Suprapubic skin (tissue), 4 donors: ENCODE data around the gene RNASE4. TPM values are rescaled to one million over a fixed set of nuclear protein-coding genes. Genes with fewer than 3 reads are reported as not detected.
"Not testable (repeated sequence)": the region's sequence is repeated elsewhere in the genome, so short reads cannot be mapped to it uniquely, and the experiment has no call there.

ENCODE experiments used
- DNase-seq, 2 donors: peaks; one replicate each; pipeline ENCODE4 v3.0.0-alpha.2; 2019; ENCODE audit warnings: low spot score in 2 of 2
- H3K27ac ChIP-seq: fragments of 200-600 bp; sonication (generic); one replicate; pipeline ENCODE4 v1.5.1; 2019
- H3K27me3 ChIP-seq: fragments of 200-600 bp; sonication (generic); one replicate; pipeline ENCODE4 v1.5.1; 2019
- H3K36me3 ChIP-seq: fragments of 200-600 bp; sonication (generic); one replicate; pipeline ENCODE4 v1.5.1; 2019
- H3K4me1 ChIP-seq: fragments of 200-600 bp; sonication (generic); one replicate; pipeline ENCODE4 v1.5.1; 2019
- H3K4me3 ChIP-seq: fragments of 200-600 bp; sonication (generic); one replicate; pipeline ENCODE4 v1.5.1; 2019; ENCODE audit warnings: mild to moderate bottlenecking
- H3K9me3 ChIP-seq: fragments of 200-600 bp; sonication (generic); one replicate; pipeline ENCODE4 v1.5.1; 2019
- EP300 ChIP-seq: sonication (generic); formaldehyde crosslinking; IDR thresholded peaks from one replicate; pipeline ENCODE4 v1.6.1; 2017; ENCODE audit warnings: antibody characterized with exemption
- POLR2A ChIP-seq, 2 donors: fragments of 450-650 bp; IDR thresholded peaks; one replicate each; pipeline ENCODE4 v1.6.1; 2017; ENCODE audit warnings: antibody characterized with exemption in 2 of 2, mild to moderate bottlenecking in 2 of 2, moderate library complexity in 2 of 2
- POLR2AphosphoS5 ChIP-seq, 3 donors: sonication (generic); formaldehyde crosslinking; IDR thresholded peaks; one replicate each; pipeline ENCODE4 v1.6.1; 2017; ENCODE audit warnings: antibody characterized with exemption in 3 of 3
- WGBS: methylation state at CpG from one replicate; pipeline ENCODE4 v1.1.5; 2018; 5-methylcytosine and 5-hydroxymethylcytosine counted together
- total RNA-seq, 4 donors: library from RNA; depleted of rRNA; stranded (reverse); fragments of >200 nt; gene quantifications; one replicate each; pipeline ENCODE4 v1.1.0, GENCODE V29; 2016
- TF ChIP-seq, protein P1 (sequence below), 2 donors: fragments of 200-600 bp in 1 of 2; fragments of 450-650 bp in 1 of 2; sonication (generic) in 1 of 2; IDR thresholded peaks; one replicate each; pipeline ENCODE4 v1.5.1; 2016 to 2019; ENCODE audit warnings: antibody characterized with exemption in 2 of 2, mild to moderate bottlenecking in 1 of 2, moderate library complexity in 1 of 2

Gene RNASE4
- total RNA-seq, 4 donors from 2014 or later, result 43.9 to 84.2 (median 66.2) TPM

DNA sequence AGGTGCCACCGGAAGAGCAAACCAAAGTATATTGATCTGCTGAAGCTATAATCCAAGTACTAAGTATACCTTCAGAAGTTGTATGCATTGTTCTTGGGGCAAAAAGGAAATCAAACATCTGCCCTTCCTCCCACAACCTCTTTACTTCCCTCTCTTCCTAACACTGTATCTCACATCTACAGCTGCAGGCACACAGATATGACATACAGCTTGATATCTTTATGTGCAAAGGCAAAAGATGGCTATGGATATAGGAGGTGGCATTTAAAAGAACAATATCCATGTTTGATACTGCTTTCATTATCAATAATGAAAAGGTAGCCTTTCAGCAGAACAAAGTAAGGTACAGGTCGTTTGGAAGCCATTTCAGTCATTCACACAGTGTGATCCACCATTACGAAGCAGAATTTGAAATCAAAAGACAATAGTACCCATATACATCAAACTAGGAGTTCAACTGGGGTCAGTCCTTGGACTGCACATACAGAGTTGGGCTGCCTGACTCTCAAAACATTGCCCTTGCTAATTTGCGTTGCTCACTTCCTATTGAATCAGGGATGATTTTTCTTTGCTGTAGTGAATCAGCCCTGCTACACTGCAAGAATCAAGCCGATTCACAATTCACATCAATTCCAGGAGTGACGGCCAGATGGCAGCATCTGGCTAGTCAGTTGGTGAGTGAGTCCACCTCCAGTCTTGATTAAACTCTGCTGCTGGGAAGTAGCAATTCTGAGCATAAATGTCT lies 13.1 kb downstream of the RNASE4 start:
- DNase-seq, result no peak
- H3K4me3 ChIP-seq, result no peak overlapping the region
- no peak overlapping the region for H3K27ac ChIP-seq
- H3K9me3 ChIP-seq, result no peaks in the 10 kb centered on the region
- TF ChIP-seq, protein P1, sequence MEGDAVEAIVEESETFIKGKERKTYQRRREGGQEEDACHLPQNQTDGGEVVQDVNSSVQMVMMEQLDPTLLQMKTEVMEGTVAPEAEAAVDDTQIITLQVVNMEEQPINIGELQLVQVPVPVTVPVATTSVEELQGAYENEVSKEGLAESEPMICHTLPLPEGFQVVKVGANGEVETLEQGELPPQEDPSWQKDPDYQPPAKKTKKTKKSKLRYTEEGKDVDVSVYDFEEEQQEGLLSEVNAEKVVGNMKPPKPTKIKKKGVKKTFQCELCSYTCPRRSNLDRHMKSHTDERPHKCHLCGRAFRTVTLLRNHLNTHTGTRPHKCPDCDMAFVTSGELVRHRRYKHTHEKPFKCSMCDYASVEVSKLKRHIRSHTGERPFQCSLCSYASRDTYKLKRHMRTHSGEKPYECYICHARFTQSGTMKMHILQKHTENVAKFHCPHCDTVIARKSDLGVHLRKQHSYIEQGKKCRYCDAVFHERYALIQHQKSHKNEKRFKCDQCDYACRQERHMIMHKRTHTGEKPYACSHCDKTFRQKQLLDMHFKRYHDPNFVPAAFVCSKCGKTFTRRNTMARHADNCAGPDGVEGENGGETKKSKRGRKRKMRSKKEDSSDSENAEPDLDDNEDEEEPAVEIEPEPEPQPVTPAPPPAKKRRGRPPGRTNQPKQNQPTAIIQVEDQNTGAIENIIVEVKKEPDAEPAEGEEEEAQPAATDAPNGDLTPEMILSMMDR (IDR thresholded peaks at IDR 0.05), result peak; percentile 34 to 57
- no peak for TF ChIP-seq POLR2AphosphoS5 (IDR thresholded peaks at IDR 0.05)
- H3K27me3 ChIP-seq, result no peaks in the 10 kb centered on the region
- no peaks in the 10 kb centered on the region for H3K4me1 ChIP-seq
- WGBS, result 39% methylated on average over 6 of the region's 6 CpGs
- H3K36me3 ChIP-seq, result peaks cover 9% of the 10 kb centered on the region

DNA sequence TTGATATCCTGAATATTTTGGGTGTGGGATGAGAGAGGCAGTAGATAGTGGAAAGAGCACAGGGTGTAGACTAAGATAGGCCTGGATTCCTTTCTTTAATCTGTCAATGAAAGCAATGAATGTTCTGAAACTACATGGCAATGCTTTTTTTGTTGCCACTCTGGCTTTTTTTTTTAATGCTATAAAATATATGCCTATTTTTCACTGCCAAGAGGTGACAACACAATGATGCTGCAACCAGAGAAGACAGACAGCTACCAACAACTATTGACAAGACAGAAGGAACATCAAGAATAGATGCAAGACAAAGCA lies 13.6 kb downstream of the RNASE4 start:
- no peak for DNase-seq
- H3K4me1 ChIP-seq, result no peaks in the 10 kb centered on the region
- peaks cover 9% of the 10 kb centered on the region for H3K36me3 ChIP-seq
- TF ChIP-seq EP300, result no peak
- TF ChIP-seq POLR2A (IDR thresholded peaks at IDR 0.05), result no peak
- TF ChIP-seq POLR2AphosphoS5 (IDR thresholded peaks at IDR 0.05), result no peak
- TF ChIP-seq, protein P1 (IDR thresholded peaks at IDR 0.05), result no peak
- no peak overlapping the region for H3K27ac ChIP-seq
- no peak overlapping the region for H3K4me3 ChIP-seq
- no peaks in the 10 kb centered on the region for H3K9me3 ChIP-seq
- no peaks in the 10 kb centered on the region for H3K27me3 ChIP-seq

DNA sequence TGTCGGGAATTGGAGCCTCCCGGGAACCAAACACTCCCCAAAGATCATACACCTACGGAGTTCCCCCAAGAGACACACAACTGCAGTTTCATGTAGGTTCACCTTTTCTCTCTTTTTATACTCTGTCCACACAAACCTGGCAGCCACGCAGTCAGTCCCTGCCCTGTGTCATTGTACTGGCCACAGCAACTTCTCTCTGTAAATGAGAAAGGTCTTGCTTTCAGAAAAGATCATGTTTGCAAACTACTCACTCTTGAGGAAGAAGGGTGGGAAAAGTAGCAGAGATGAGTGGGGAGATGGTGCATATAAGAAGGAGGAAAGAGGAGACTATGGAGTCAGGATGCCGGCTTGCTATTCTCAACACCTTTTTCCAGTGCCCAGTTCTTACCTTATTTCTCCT lies 14.6 kb downstream of the RNASE4 start:
- no peak for DNase-seq
- H3K36me3 ChIP-seq, result peaks cover 9% of the 10 kb centered on the region
- no peaks in the 10 kb centered on the region for H3K27me3 ChIP-seq
- 93% methylated on average over 5 of the region's 5 CpGs for WGBS
- H3K4me1 ChIP-seq, result no peaks in the 10 kb centered on the region
- TF ChIP-seq EP300 (no peak), POLR2A (IDR thresholded peaks at IDR 0.05) (no peak), POLR2AphosphoS5 (IDR thresholded peaks at IDR 0.05) (no peak)
- TF ChIP-seq, protein P1 (IDR thresholded peaks at IDR 0.05), result no peak
- H3K4me3 ChIP-seq, result no peak overlapping the region
- no peaks in the 10 kb centered on the region for H3K9me3 ChIP-seq
- no peak overlapping the region for H3K27ac ChIP-seq

- Histone ChIP-seq H3K4me1 (no peaks in the 10 kb centered on the region), H3K27me3 (no peaks in the 10 kb centered on the region), H3K27ac (no peak overlapping the region), H3K4me3 (no peak overlapping the region), H3K36me3 (peaks cover 8% of the 10 kb centered on the region), H3K9me3 (no peaks in the 10 kb centered on the region)
- DNase-seq, result no peak
- TF ChIP-seq POLR2A (IDR thresholded peaks at IDR 0.05) (no peak), EP300 (no peak), POLR2AphosphoS5 (IDR thresholded peaks at IDR 0.05) (no peak)
Measured at GRCh38 chr14:20699931-20700330, 15.6 kb downstream of the RNASE4 start.

GRCh38 chr14:20700965-20701364 lies 16.6 kb downstream of the RNASE4 start:
- DNase-seq, H3K9me3 ChIP-seq, H3K27me3 ChIP-seq, H3K36me3 ChIP-seq, H3K4me1 ChIP-seq, H3K4me3 ChIP-seq, H3K27ac ChIP-seq: not testable (repeated sequence)
- 95% methylated on average over 7 of the region's 7 CpGs for WGBS

DNA sequence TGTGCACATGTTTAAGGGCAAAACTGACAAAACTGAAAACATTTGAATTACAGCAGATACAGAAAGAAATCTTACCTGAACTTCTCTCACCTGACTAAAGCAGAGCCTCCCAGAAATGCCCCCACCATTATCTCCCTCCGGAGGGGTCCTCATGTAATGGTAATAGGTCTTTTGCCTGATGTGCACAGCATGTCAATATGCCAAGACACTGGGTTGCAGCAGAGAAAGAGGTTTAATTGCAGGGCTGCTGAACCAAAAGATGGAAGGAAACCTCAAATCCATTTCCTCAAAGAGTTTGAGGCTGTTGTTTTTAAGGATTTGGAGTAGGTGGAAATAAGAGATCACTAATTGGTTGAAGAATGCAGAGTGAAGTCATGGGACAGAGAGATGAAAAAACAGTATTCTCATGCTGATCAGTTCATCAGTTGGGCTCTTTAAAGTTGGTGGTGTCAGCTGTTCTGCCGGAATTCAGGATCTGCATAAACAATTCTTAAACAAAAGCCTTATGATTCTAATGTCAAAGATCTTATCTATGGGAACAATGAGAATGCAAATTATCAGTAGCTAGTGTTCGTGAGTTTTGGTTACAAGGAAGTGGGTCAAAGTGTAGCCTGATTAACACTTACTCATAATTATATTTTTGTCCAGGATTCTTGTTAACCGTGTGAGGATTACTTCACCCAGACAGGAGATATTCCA lies 22.4 kb downstream of the RNASE4 start:
- no peaks in the 10 kb centered on the region for H3K4me1 ChIP-seq
- no peak for TF ChIP-seq POLR2A (IDR thresholded peaks at IDR 0.05)
- no peak overlapping the region for H3K4me3 ChIP-seq
- no peaks in the 10 kb centered on the region for H3K27me3 ChIP-seq
- H3K9me3 ChIP-seq, result no peaks in the 10 kb centered on the region
- 35% methylated on average over 4 of the region's 4 CpGs for WGBS
- no peak overlapping the region for H3K27ac ChIP-seq
- DNase-seq, result no peak
- no peaks in the 10 kb centered on the region for H3K36me3 ChIP-seq

GRCh38 chr14:20707622-20708021 lies 23.3 kb downstream of the RNASE4 start:
- Histone ChIP-seq H3K27me3 (no peaks in the 10 kb centered on the region), H3K4me3 (no peak overlapping the region), H3K9me3 (no peaks in the 10 kb centered on the region), H3K4me1 (no peaks in the 10 kb centered on the region), H3K27ac (no peak overlapping the region), H3K36me3 (no peaks in the 10 kb centered on the region)
- TF ChIP-seq POLR2A (IDR thresholded peaks at IDR 0.05) (no peak), POLR2AphosphoS5 (IDR thresholded peaks at IDR 0.05) (no peak), EP300 (no peak)
- TF ChIP-seq, protein P1 (IDR thresholded peaks at IDR 0.05), result no peak
- DNase-seq, result no peak
- 75% methylated on average over 2 of the region's 2 CpGs for WGBS
